Activated naive CD4-positive, alpha-beta T cell treated with anti-CD3 and anti-CD28 coated beads, Interleukin-2, amount 50 U/mL, for 24 hours (primary cell): ENCODE measurements around the gene SPACA5.
"Not testable (repeated sequence)": the region's sequence is repeated elsewhere in the genome, so short reads cannot be mapped to it uniquely, and the experiment has no call there.

Source experiments
- H3K27ac Mint-ChIP-seq: one replicate; pipeline ENCODE4 v1.8.0; 2021; ENCODE audit warnings: mild to moderate bottlenecking, mixed read lengths
- H3K27me3 Mint-ChIP-seq: one replicate; pipeline ENCODE4 v1.8.0; 2021; ENCODE audit warnings: mixed read lengths
- H3K36me3 Mint-ChIP-seq: one replicate; pipeline ENCODE4 v1.8.0; 2021; ENCODE audit warnings: mixed read lengths
- H3K4me1 Mint-ChIP-seq: one replicate; pipeline ENCODE4 v1.8.0; 2021; ENCODE audit warnings: mixed read lengths
- H3K4me3 Mint-ChIP-seq: one replicate; pipeline ENCODE4 v1.8.0; 2021; ENCODE audit warnings: mild to moderate bottlenecking, mixed read lengths
- H3K9me3 Mint-ChIP-seq: one replicate; pipeline ENCODE4 v1.8.0; 2021; ENCODE audit warnings: mixed read lengths

Gene SPACA5

GRCh38 chrX:48003758-48004457, 2.9 kb upstream of the SPACA5 start, which contains the start of gene ZNF182:
ZNF182 (minus strand) TSS chrX:48003989; CDS start chrX:48002609, 1,380 bp downstream.
- no peaks in the 10 kb centered on the region for H3K9me3 Mint-ChIP-seq
- peak within 1 kb of the TSS; percentile 100 for H3K4me3 Mint-ChIP-seq
- peaks cover 3% of the 10 kb centered on the region for H3K36me3 Mint-ChIP-seq
- peak within 1 kb of the TSS; percentile 99 for H3K27ac Mint-ChIP-seq
- H3K4me1 Mint-ChIP-seq = peaks cover 29% of the 10 kb centered on the region
- no peaks in the 10 kb centered on the region for H3K27me3 Mint-ChIP-seq

- not testable (repeated sequence) for H3K27me3 Mint-ChIP-seq, H3K4me1 Mint-ChIP-seq, H3K9me3 Mint-ChIP-seq, H3K36me3 Mint-ChIP-seq, H3K4me3 Mint-ChIP-seq, H3K27ac Mint-ChIP-seq
Observed at GRCh38 chrX:48009445-48009960, 2.7 kb downstream of the SPACA5 start.

GRCh38 chrX:48016583-48017310, 10.0 kb downstream of the SPACA5 start:
- H3K36me3 Mint-ChIP-seq, H3K27me3 Mint-ChIP-seq, H3K4me1 Mint-ChIP-seq, H3K27ac Mint-ChIP-seq, H3K9me3 Mint-ChIP-seq, H3K4me3 Mint-ChIP-seq: not testable (repeated sequence)

GRCh38 chrX:48019892-48020291, 13.1 kb downstream of the SPACA5 start:
- H3K9me3 Mint-ChIP-seq, H3K36me3 Mint-ChIP-seq, H3K27ac Mint-ChIP-seq, H3K27me3 Mint-ChIP-seq, H3K4me3 Mint-ChIP-seq: not testable (repeated sequence)
- peaks cover 13% of the 10 kb centered on the region for H3K4me1 Mint-ChIP-seq

GRCh38 chrX:48020472-48020871, 13.7 kb downstream of the SPACA5 start:
- H3K36me3 Mint-ChIP-seq, H3K27me3 Mint-ChIP-seq, H3K9me3 Mint-ChIP-seq: not testable (repeated sequence)
- Mint-ChIP-seq H3K27ac (peak overlapping the region; percentile 91), H3K4me1 (peaks cover 14% of the 10 kb centered on the region), H3K4me3 (peak overlapping the region; percentile 94)

- Mint-ChIP-seq H3K9me3 (no peaks in the 10 kb centered on the region), H3K36me3 (no peaks in the 10 kb centered on the region), H3K27ac (peak overlapping the region; percentile 99), H3K27me3 (no peaks in the 10 kb centered on the region), H3K4me3 (peak overlapping the region; percentile 94), H3K4me1 (peaks cover 19% of the 10 kb centered on the region)
Observed at GRCh38 chrX:48021026-48021900, 14.5 kb downstream of the SPACA5 start.

- no peak overlapping the region for H3K27ac Mint-ChIP-seq
- H3K36me3 Mint-ChIP-seq = no peaks in the 10 kb centered on the region
- peaks cover 24% of the 10 kb centered on the region for H3K4me1 Mint-ChIP-seq
- no peaks in the 10 kb centered on the region for H3K27me3 Mint-ChIP-seq
- no peaks in the 10 kb centered on the region for H3K9me3 Mint-ChIP-seq
- no peak overlapping the region for H3K4me3 Mint-ChIP-seq
Observed at GRCh38 chrX:48022100-48022499, 15.3 kb downstream of the SPACA5 start.

- no peaks in the 10 kb centered on the region for H3K9me3 Mint-ChIP-seq
- no peaks in the 10 kb centered on the region for H3K27me3 Mint-ChIP-seq
- no peaks in the 10 kb centered on the region for H3K36me3 Mint-ChIP-seq
- H3K27ac Mint-ChIP-seq = no peak overlapping the region
- peak overlapping the region; percentile 60 for H3K4me3 Mint-ChIP-seq
- H3K4me1 Mint-ChIP-seq = peaks cover 24% of the 10 kb centered on the region
Observed at GRCh38 chrX:48022738-48023137, 15.9 kb downstream of the SPACA5 start.

GRCh38 chrX:48025561-48025960, 18.8 kb downstream of the SPACA5 start:
- Mint-ChIP-seq H3K4me1 (peaks cover 20% of the 10 kb centered on the region), H3K27me3 (no peaks in the 10 kb centered on the region), H3K4me3 (no peak overlapping the region), H3K36me3 (no peaks in the 10 kb centered on the region), H3K27ac (peak overlapping the region; percentile 12), H3K9me3 (no peaks in the 10 kb centered on the region)

- peaks cover 14% of the 10 kb centered on the region for H3K4me1 Mint-ChIP-seq
- H3K4me3 Mint-ChIP-seq, H3K27ac Mint-ChIP-seq, H3K9me3 Mint-ChIP-seq, H3K27me3 Mint-ChIP-seq, H3K36me3 Mint-ChIP-seq: not testable (repeated sequence)
Observed at GRCh38 chrX:48027545-48027944, 20.8 kb downstream of the SPACA5 start.

- Mint-ChIP-seq H3K36me3 (no peaks in the 10 kb centered on the region), H3K27me3 (no peaks in the 10 kb centered on the region), H3K9me3 (no peaks in the 10 kb centered on the region), H3K4me1 (peaks cover 12% of the 10 kb centered on the region), H3K4me3 (no peak overlapping the region), H3K27ac (no peak overlapping the region)
Observed at GRCh38 chrX:48028091-48028490, 21.3 kb downstream of the SPACA5 start.

- Mint-ChIP-seq H3K4me1 (peaks cover 12% of the 10 kb centered on the region), H3K4me3 (no peak overlapping the region), H3K27me3 (no peaks in the 10 kb centered on the region), H3K9me3 (no peaks in the 10 kb centered on the region), H3K27ac (no peak overlapping the region), H3K36me3 (peaks cover 1% of the 10 kb centered on the region)
Observed at GRCh38 chrX:48030237-48030636, 23.4 kb downstream of the SPACA5 start.

- not testable (repeated sequence) for H3K27ac Mint-ChIP-seq, H3K27me3 Mint-ChIP-seq, H3K9me3 Mint-ChIP-seq, H3K4me1 Mint-ChIP-seq, H3K4me3 Mint-ChIP-seq, H3K36me3 Mint-ChIP-seq
Observed at GRCh38 chrX:48030641-48031173, 23.9 kb downstream of the SPACA5 start.

GRCh38 chrX:48035891-48036290, 29.1 kb downstream of the SPACA5 start:
- H3K9me3 Mint-ChIP-seq = no peaks in the 10 kb centered on the region
- no peak overlapping the region for H3K4me3 Mint-ChIP-seq
- H3K36me3 Mint-ChIP-seq = peaks cover 7% of the 10 kb centered on the region
- no peak overlapping the region for H3K27ac Mint-ChIP-seq
- no peaks in the 10 kb centered on the region for H3K4me1 Mint-ChIP-seq
- H3K27me3 Mint-ChIP-seq = no peaks in the 10 kb centered on the region

GRCh38 chrX:48043056-48043455, 36.3 kb downstream of the SPACA5 start:
- H3K36me3 Mint-ChIP-seq = peaks cover 4% of the 10 kb centered on the region
- H3K4me3 Mint-ChIP-seq = no peak overlapping the region
- no peaks in the 10 kb centered on the region for H3K27me3 Mint-ChIP-seq
- no peak overlapping the region for H3K27ac Mint-ChIP-seq
- no peaks in the 10 kb centered on the region for H3K9me3 Mint-ChIP-seq
- H3K4me1 Mint-ChIP-seq = no peaks in the 10 kb centered on the region
